ENCODE results near the gene GPATCH8. TPM values are rescaled to one million over a fixed set of nuclear protein-coding genes. Genes with fewer than 3 reads are reported as not detected.

Gene GPATCH8
- total and polyA plus RNA-seq, 9 of the 15 experiments (the other 6 are each of a cell fraction or from before 2014, with no cell fraction given): 10.6 to 29.6 (median 13.2) TPM

DNA sequence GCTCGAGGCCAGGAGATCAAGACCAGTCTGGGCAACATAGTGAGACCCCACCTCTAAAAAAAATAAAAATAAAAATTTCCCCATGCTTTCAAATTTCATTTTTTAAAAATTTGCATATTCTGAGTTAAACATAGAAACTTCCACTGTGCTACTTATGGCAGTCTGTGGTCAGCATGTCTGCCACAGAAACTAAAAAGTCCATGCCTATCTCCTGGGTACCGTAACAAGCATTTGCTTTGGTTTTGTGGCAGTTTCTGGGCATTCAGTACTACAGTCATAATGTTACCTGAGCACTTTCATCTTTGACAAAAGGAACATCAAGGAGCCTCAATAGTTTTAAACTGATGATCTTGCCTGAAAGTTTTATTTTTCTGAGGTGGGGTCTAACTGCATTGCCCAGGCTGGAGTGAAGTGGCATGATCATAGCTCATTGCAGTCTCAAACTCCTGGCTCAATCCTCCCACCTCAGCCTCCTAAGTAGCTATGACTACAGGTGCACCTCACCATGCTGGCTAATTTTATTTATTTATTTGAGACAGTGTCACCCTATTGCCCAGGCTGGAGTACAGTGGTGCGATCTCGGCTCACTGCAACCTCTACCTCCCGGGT, 100.5 kb downstream of the GPATCH8 start:
- no peak for DNase-seq (ENCODE audit: extremely low read depth in 1 of 4, low spot score in 3 of 4)
- H3K4me3 ChIP-seq: no peak overlapping the region
- POLR2A ChIA-PET: interaction anchor here (0.5 to 1.0 kb wide), 3 partner anchors 10 to 57 kb away, joined by 3 to 4 read pairs (median 3); no protein-coding TSS in a partner anchor
- no peak for TF ChIP-seq WHSC1 (IDR thresholded peaks at IDR 0.05; ENCODE audit: low read length)
- no peak for TF ChIP-seq CBFA2T3 (IDR thresholded peaks at IDR 0.05)
- TF ChIP-seq ZNF699 (CRISPR knock-in tag; IDR thresholded peaks at IDR 0.05; ENCODE audit: insufficient replicate concordance): no peak
- no peak overlapping the region for H3K27ac ChIP-seq (ENCODE audit: extremely low read depth, low read depth, low read length)
- H2AFZ ChIP-seq (ENCODE audit: low read depth, low read length): no peak overlapping the region
- CTCF ChIA-PET (ENCODE audit: low intra/inter-chr PET ratio): no interaction called here
- H3K36me3 ChIP-seq (ENCODE audit: control insufficient read depth, insufficient read depth, low read length): peaks cover 62% of the 10 kb centered on the region; the same call in 2 of the 3 replicates
- no peaks in the 10 kb centered on the region for H3K79me2 ChIP-seq (ENCODE audit: control insufficient read depth, insufficient read depth, low read length)
- WGBS (ENCODE audit: insufficient coverage, low coverage, missing lambda C conversion rate): 88% methylated on average over 5 of the region's 5 CpGs
- FAIRE-seq: no peak
- in situ Hi-C loops (cut with MboI): no loop called here
- intact Hi-C loops (cut with micrococcal nuclease): no loop called here
- no peaks in the 10 kb centered on the region for H3K9me1 ChIP-seq (ENCODE audit: control insufficient read depth, insufficient read depth, low read length)
- 0 out of 5 replicates have a peak, but pooled peaks cover 0 to 2% of the 10 kb centered on the region in 2 experiments for H3K4me1 ChIP-seq (replicated peaks in 1 of 2; ENCODE audit: control insufficient read depth in 2 of 2, insufficient read depth in 2 of 2, low read length in 2 of 2)
- H3K27me3 ChIP-seq (ENCODE audit: control insufficient read depth in 2 of 2, insufficient read depth in 2 of 2, low read length in 2 of 2): no peaks in the 10 kb centered on the region
- no peak overlapping the region for H3K4me2 ChIP-seq (ENCODE audit: insufficient read depth, low read length)
- no peak for ATAC-seq
- no peaks in the 10 kb centered on the region for H4K20me1 ChIP-seq (replicated peaks; ENCODE audit: control insufficient read depth, insufficient read depth, low read length)
- no peaks in the 10 kb centered on the region for H3K9me3 ChIP-seq (replicated peaks; ENCODE audit: control insufficient read depth, insufficient read depth, low read depth, low read length)
- no peak overlapping the region for H3K9ac ChIP-seq (ENCODE audit: insufficient read depth in 1 of 2, low read depth in 2 of 2, low read length in 2 of 2)
- BruUV-seq (replicated peaks): no TSS peak

- Histone ChIP-seq H3K9me3 (replicated peaks; ENCODE audit: control insufficient read depth, insufficient read depth, low read depth, low read length) (no peaks in the 10 kb centered on the region), H3K79me2 (ENCODE audit: control insufficient read depth, insufficient read depth, low read length) (no peaks in the 10 kb centered on the region), H2AFZ (ENCODE audit: low read depth, low read length) (no peak overlapping the region), H3K4me3 (no peak overlapping the region), H3K9ac (ENCODE audit: insufficient read depth in 1 of 2, low read depth in 2 of 2, low read length in 2 of 2) (no peak overlapping the region), H3K36me3 (ENCODE audit: control insufficient read depth, insufficient read depth, low read length) (peaks cover 52% of the 10 kb centered on the region; the same call in 2 of the 3 replicates), H3K4me1 (replicated peaks in 1 of 2; ENCODE audit: control insufficient read depth in 2 of 2, insufficient read depth in 2 of 2, low read length in 2 of 2) (0 out of 5 replicates have a peak, but pooled peaks cover 0 to 2% of the 10 kb centered on the region in 2 experiments), H3K27me3 (ENCODE audit: control insufficient read depth in 2 of 2, insufficient read depth in 2 of 2, low read length in 2 of 2) (no peaks in the 10 kb centered on the region), H4K20me1 (replicated peaks; ENCODE audit: control insufficient read depth, insufficient read depth, low read length) (no peaks in the 10 kb centered on the region), H3K9me1 (ENCODE audit: control insufficient read depth, insufficient read depth, low read length) (no peaks in the 10 kb centered on the region), H3K27ac (ENCODE audit: extremely low read depth, low read depth, low read length) (no peak overlapping the region), H3K4me2 (ENCODE audit: insufficient read depth, low read length) (no peak overlapping the region)
- intact Hi-C loops (cut with micrococcal nuclease) (loop anchor here (2.0 kb wide), 1 partner anchor 122 kb away; no protein-coding TSS in a partner anchor), in situ Hi-C loops (cut with MboI) (no loop called here)
- DNase-seq (ENCODE audit: extremely low read depth in 1 of 4, low spot score in 3 of 4): peak in 3 of 4 experiments; percentile 37 to 58 (median 45)
- peak; percentile 83 for ATAC-seq
- POLR2A ChIA-PET: interaction anchor here (0.7 kb wide), 1 partner anchor 9 kb away, joined by 3 read pairs; no protein-coding TSS in a partner anchor
- no TSS peak for BruUV-seq (replicated peaks)
- no peak for FAIRE-seq
- 91% methylated on average over 3 of the region's 3 CpGs for WGBS (ENCODE audit: insufficient coverage, low coverage, missing lambda C conversion rate)
- CTCF ChIA-PET (ENCODE audit: low intra/inter-chr PET ratio): interaction anchor here (0.5 to 2.6 kb wide), 3 partner anchors 75 to 371 kb away, joined by 3 to 17 read pairs (median 4); no protein-coding TSS in a partner anchor
- TF ChIP-seq HNRNPLL (IDR thresholded peaks at IDR 0.05; ENCODE audit: low read depth, low read length, poor library complexity, severe bottlenecking): no peak
- peak; percentile 58; the same call in 1 of the 2 replicates for TF ChIP-seq REST (IDR thresholded peaks at IDR 0.05; ENCODE audit: borderline replicate concordance)
- no peak for TF ChIP-seq REST (CRISPR knock-in tag; IDR thresholded peaks at IDR 0.05; ENCODE audit: low read depth)
Observed at GRCh38 chr17:44400226-44400847, 102.9 kb downstream of the GPATCH8 start.

Data from K562 (cell line).